GM12878 (cell line): ENCODE data around the gene PNMA1. TPM values are rescaled to one million over a fixed set of nuclear protein-coding genes. Genes with fewer than 3 reads are reported as not detected.

Source experiments
- CHD1 ChIP-seq: IDR thresholded peaks from 2 replicates; pipeline ENCODE4 v1.6.1; 2012; ENCODE audit warnings: low read depth, low read length, improper control_type of control experiment
- CHD4 ChIP-seq: fragments of 200-600 bp; sonication (generic); IDR thresholded peaks from 2 replicates; pipeline ENCODE4 v1.6.1; 2016; ENCODE audit warnings: mild to moderate bottlenecking
- EP300 ChIP-seq, 2 experiments: fragments of 150-350 bp in 1 of 2; IDR thresholded peaks; 2 replicates each; pipeline ENCODE4 v1.6.1; 2011 to 2012; ENCODE audit warnings: low read depth in 2 of 2, low read length in 2 of 2, borderline replicate concordance in 1 of 2, improper control_type of control experiment in 1 of 2, inconsistent platforms in 1 of 2; ENCODE audit not compliant: control insufficient read depth in 1 of 2
- HDAC6 ChIP-seq: fragments of 200-600 bp; sonication (generic); IDR thresholded peaks from one replicate; pipeline ENCODE4 v1.8.0; 2017; ENCODE audit warnings: antibody characterized with exemption; ENCODE audit not compliant: unreplicated experiment
- IKZF1 ChIP-seq: fragments of 450-650 bp; conservative IDR thresholded peaks from 2 replicates; pipeline ENCODE4 v1.6.1; 2017; ENCODE audit warnings: antibody characterized with exemption, mild to moderate bottlenecking
- MEF2A ChIP-seq: IDR thresholded peaks from 2 replicates; pipeline ENCODE4 v1.6.1; 2011; ENCODE audit warnings: low read depth, mild to moderate bottlenecking, low read length, moderate library complexity; ENCODE audit not compliant: insufficient read depth
- MXI1 ChIP-seq: fragments of 150-350 bp; IDR thresholded peaks from 2 replicates; pipeline ENCODE4 v1.6.1; 2011; ENCODE audit warnings: low read depth, mild to moderate bottlenecking, inconsistent platforms, low read length, improper control_type of control experiment
- MYB ChIP-seq: fragments of 150-350 bp; IDR thresholded peaks from 2 replicates; pipeline ENCODE4 v1.6.1; 2014; ENCODE audit warnings: mild to moderate bottlenecking, low read depth, low read length, borderline replicate concordance
- PAX5 ChIP-seq: IDR thresholded peaks from 2 replicates; pipeline ENCODE4 v1.6.1; 2011; ENCODE audit warnings: low read depth, low read length, borderline replicate concordance
- POLR2A ChIP-seq: IDR thresholded peaks from 2 replicates; pipeline ENCODE4 v1.6.1; 2011; ENCODE audit warnings: low read depth, mild to moderate bottlenecking, low read length
- POLR2AphosphoS2 ChIP-seq: IDR thresholded peaks from 2 replicates; pipeline ENCODE4 v1.6.1; 2011; ENCODE audit warnings: low read depth, mild to moderate bottlenecking, low read length, improper control_type of control experiment, moderate library complexity
- POLR2AphosphoS5 ChIP-seq: IDR thresholded peaks from 2 replicates; pipeline ENCODE4 v1.6.1; 2011; ENCODE audit warnings: mild to moderate bottlenecking, low read length, inconsistent platforms
- SIN3A ChIP-seq: IDR thresholded peaks from 2 replicates; pipeline ENCODE4 v1.6.1; 2012; ENCODE audit warnings: low read depth, low read length, improper control_type of control experiment
- SPI1 ChIP-seq: IDR thresholded peaks from 2 replicates; pipeline ENCODE4 v1.6.1; 2011; ENCODE audit warnings: low read depth, mild to moderate bottlenecking, low read length, moderate library complexity, borderline replicate concordance; ENCODE audit not compliant: insufficient read depth
- TAF1 ChIP-seq: IDR thresholded peaks from 2 replicates; pipeline ENCODE4 v1.6.1; 2011; ENCODE audit warnings: mild to moderate bottlenecking, low read depth, low read length, borderline replicate concordance
- ZNF217 ChIP-seq: fragments of 450-650 bp; IDR thresholded peaks from 2 replicates; pipeline ENCODE4 v1.6.1; 2017; ENCODE audit warnings: antibody characterized with exemption, mild to moderate bottlenecking
- polyA plus RNA-seq, 11 experiments: library from polyadenylated mRNA; depleted of rRNA in 4 of 11; unstranded in 6 of 11; stranded (reverse) in 5 of 11; fragments of >200 nt; fragmentation: Nextera tagmentation in 4 of 11; fragmentation: Illumina TruSeq in 1 of 11; extraction: Ambion mirVana in 4 of 11; extraction: Trizol in 1 of 11; gene quantifications; 1 replicate in 1 of 11; 2 replicates in 10 of 11; pipeline versions ENCODE4 v1.2.1 to v1.2.3, GENCODE V29; 2011 to 2016; ENCODE audit warnings: inconsistent platforms in 2 of 11, missing spikeins in 2 of 11, low read depth in 1 of 11
- total RNA-seq, 4 experiments: library from RNA; depleted of rRNA in 3 of 4; stranded (reverse); fragments of >200 nt in 3 of 4; fragmentation: Illumina TruSeq in 1 of 4; extraction: Trizol in 1 of 4; gene quantifications; 2 replicates each; pipeline versions ENCODE4 v1.2.1 to v1.2.3, GENCODE V29; 2013 to 2021
- TF ChIP-seq, protein P1 (sequence below): fragments of 450-650 bp; IDR thresholded peaks from 2 replicates; pipeline ENCODE4 v1.6.1; 2017; ENCODE audit warnings: antibody characterized with exemption, mild to moderate bottlenecking, moderate library complexity
- TF ChIP-seq, protein P2 (sequence below): fragments of 450-650 bp; IDR thresholded peaks from 2 replicates; pipeline ENCODE4 v1.6.1; 2018; ENCODE audit warnings: mild to moderate bottlenecking, low read depth, moderate library complexity; ENCODE audit not compliant: partially characterized antibody
- TF ChIP-seq, protein P3 (sequence below): fragments of 150-350 bp; IDR thresholded peaks from 2 replicates; pipeline ENCODE4 v1.6.1; 2014; ENCODE audit warnings: mild to moderate bottlenecking, low read depth, low read length
- TF ChIP-seq, protein P4 (sequence below): IDR thresholded peaks from 2 replicates; pipeline ENCODE4 v1.6.1; 2012; ENCODE audit warnings: mild to moderate bottlenecking, low read depth, low read length

Gene PNMA1
- total and polyA plus RNA-seq, 10 of the 15 experiments (the other 5 are each of a cell fraction or from before 2014, with no cell fraction given), result 1.8 to 39.3 (median 11.1) TPM

DNA sequence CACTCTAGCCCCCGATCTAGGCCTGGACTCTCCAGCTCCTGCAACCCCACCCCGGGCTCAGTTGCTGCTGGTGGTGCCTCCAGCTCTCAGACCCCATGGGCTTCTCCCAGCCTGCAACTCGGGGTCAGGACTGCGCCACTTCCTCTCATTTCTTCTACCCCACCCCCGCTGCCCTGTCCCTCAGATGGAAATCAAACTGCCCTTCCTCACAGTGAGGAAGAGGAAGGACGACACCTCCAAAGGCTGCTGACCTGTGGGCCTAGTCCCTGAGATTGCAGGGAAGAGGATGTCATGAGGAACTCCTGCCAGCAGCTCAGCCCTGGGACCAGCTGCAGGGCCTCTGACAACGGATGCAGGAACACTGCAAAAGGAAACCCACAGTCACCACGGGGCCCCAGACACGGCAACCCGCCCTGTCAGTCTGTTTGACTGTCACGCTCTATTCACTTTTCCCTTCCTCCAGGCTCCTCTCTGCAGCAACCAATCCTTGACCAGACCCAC, 29.3 kb upstream of the PNMA1 start (continued):
- TF ChIP-seq, protein P1, sequence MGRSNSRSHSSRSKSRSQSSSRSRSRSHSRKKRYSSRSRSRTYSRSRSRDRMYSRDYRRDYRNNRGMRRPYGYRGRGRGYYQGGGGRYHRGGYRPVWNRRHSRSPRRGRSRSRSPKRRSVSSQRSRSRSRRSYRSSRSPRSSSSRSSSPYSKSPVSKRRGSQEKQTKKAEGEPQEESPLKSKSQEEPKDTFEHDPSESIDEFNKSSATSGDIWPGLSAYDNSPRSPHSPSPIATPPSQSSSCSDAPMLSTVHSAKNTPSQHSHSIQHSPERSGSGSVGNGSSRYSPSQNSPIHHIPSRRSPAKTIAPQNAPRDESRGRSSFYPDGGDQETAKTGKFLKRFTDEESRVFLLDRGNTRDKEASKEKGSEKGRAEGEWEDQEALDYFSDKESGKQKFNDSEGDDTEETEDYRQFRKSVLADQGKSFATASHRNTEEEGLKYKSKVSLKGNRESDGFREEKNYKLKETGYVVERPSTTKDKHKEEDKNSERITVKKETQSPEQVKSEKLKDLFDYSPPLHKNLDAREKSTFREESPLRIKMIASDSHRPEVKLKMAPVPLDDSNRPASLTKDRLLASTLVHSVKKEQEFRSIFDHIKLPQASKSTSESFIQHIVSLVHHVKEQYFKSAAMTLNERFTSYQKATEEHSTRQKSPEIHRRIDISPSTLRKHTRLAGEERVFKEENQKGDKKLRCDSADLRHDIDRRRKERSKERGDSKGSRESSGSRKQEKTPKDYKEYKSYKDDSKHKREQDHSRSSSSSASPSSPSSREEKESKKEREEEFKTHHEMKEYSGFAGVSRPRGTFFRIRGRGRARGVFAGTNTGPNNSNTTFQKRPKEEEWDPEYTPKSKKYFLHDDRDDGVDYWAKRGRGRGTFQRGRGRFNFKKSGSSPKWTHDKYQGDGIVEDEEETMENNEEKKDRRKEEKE, result no peak
- TF ChIP-seq MXI1 (peak; percentile 64), TAF1 (peak; percentile 48; the same call in 1 of the 2 replicates), POLR2AphosphoS5 (no peak), CHD1 (no peak), HDAC6 (no peak), POLR2AphosphoS2 (0 out of 2 replicates have a peak, but pooled peaks have one; percentile 25), PAX5 (peak; percentile 75; the same call in 1 of the 2 replicates), EP300 (IDR thresholded peaks at IDR 0.05; ENCODE audit: borderline replicate concordance in 1 of 2, control insufficient read depth in 1 of 2, low read depth in 2 of 2, low read length in 2 of 2) (peak in 1 of 2 experiments; percentile 66; a peak in 1 of 4 replicates), CHD4 (no peak), MEF2A (peak; percentile 63; the same call in 1 of the 2 replicates), POLR2A (peak; percentile 52; the same call in 1 of the 2 replicates), IKZF1 (peak; percentile 63), SPI1 (peak; percentile 43), ZNF217 (no peak), MYB (no peak), SIN3A (no peak)
- TF ChIP-seq, protein P2, sequence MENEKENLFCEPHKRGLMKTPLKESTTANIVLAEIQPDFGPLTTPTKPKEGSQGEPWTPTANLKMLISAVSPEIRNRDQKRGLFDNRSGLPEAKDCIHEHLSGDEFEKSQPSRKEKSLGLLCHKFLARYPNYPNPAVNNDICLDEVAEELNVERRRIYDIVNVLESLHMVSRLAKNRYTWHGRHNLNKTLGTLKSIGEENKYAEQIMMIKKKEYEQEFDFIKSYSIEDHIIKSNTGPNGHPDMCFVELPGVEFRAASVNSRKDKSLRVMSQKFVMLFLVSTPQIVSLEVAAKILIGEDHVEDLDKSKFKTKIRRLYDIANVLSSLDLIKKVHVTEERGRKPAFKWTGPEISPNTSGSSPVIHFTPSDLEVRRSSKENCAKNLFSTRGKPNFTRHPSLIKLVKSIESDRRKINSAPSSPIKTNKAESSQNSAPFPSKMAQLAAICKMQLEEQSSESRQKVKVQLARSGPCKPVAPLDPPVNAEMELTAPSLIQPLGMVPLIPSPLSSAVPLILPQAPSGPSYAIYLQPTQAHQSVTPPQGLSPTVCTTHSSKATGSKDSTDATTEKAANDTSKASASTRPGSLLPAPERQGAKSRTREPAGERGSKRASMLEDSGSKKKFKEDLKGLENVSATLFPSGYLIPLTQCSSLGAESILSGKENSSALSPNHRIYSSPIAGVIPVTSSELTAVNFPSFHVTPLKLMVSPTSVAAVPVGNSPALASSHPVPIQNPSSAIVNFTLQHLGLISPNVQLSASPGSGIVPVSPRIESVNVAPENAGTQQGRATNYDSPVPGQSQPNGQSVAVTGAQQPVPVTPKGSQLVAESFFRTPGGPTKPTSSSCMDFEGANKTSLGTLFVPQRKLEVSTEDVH, result no peak
- TF ChIP-seq, protein P3, sequence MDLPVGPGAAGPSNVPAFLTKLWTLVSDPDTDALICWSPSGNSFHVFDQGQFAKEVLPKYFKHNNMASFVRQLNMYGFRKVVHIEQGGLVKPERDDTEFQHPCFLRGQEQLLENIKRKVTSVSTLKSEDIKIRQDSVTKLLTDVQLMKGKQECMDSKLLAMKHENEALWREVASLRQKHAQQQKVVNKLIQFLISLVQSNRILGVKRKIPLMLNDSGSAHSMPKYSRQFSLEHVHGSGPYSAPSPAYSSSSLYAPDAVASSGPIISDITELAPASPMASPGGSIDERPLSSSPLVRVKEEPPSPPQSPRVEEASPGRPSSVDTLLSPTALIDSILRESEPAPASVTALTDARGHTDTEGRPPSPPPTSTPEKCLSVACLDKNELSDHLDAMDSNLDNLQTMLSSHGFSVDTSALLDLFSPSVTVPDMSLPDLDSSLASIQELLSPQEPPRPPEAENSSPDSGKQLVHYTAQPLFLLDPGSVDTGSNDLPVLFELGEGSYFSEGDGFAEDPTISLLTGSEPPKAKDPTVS, result no peak
- TF ChIP-seq, protein P4, sequence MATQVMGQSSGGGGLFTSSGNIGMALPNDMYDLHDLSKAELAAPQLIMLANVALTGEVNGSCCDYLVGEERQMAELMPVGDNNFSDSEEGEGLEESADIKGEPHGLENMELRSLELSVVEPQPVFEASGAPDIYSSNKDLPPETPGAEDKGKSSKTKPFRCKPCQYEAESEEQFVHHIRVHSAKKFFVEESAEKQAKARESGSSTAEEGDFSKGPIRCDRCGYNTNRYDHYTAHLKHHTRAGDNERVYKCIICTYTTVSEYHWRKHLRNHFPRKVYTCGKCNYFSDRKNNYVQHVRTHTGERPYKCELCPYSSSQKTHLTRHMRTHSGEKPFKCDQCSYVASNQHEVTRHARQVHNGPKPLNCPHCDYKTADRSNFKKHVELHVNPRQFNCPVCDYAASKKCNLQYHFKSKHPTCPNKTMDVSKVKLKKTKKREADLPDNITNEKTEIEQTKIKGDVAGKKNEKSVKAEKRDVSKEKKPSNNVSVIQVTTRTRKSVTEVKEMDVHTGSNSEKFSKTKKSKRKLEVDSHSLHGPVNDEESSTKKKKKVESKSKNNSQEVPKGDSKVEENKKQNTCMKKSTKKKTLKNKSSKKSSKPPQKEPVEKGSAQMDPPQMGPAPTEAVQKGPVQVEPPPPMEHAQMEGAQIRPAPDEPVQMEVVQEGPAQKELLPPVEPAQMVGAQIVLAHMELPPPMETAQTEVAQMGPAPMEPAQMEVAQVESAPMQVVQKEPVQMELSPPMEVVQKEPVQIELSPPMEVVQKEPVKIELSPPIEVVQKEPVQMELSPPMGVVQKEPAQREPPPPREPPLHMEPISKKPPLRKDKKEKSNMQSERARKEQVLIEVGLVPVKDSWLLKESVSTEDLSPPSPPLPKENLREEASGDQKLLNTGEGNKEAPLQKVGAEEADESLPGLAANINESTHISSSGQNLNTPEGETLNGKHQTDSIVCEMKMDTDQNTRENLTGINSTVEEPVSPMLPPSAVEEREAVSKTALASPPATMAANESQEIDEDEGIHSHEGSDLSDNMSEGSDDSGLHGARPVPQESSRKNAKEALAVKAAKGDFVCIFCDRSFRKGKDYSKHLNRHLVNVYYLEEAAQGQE, result no peak
